Naive thymus-derived CD4-positive, alpha-beta T cell (primary cell): ENCODE measurements around the gene TBC1D2. TPM values are rescaled to one million over a fixed set of nuclear protein-coding genes. Genes with fewer than 3 reads are reported as not detected.

Experiments
- ATAC-seq: fragments of 150-1000 bp; cut with Tn5 transposase; 2 replicates; pipeline ENCODE4 v1.10.0; 2021; ENCODE audit warnings: mild to moderate bottlenecking, moderate library complexity
- CTCF ChIA-PET: fragments of 350-600 bp; sonication (Branson Sonifier 250); formaldehyde crosslinking; loops from one replicate; lab custom pipeline; 2021; ENCODE audit warnings: antibody characterized with exemption; lab: Charles Lee
- POLR2A ChIA-PET: fragments of 350-600 bp; sonication (Branson Sonifier 250); formaldehyde crosslinking; loops from one replicate; lab custom pipeline; 2021; ENCODE audit warnings: antibody characterized with exemption, inconsistent platforms; lab: Charles Lee
- DNase-seq, 9 donors: peaks; one replicate each; pipeline versions ENCODE4 v3.0.0 to v3.0.0-alpha.2; 2020 to 2022; ENCODE audit warnings: mixed read lengths in 1 of 9
- H3K27ac ChIP-seq: one replicate; pipeline ENCODE4 v1.7.0; 2013; ENCODE audit warnings: mild to moderate bottlenecking, low read depth, low read length, moderate library complexity
- H3K27me3 ChIP-seq, 2 donors: one replicate each; pipeline ENCODE4 v1.7.0; 2013; ENCODE audit warnings: low read length in 2 of 2, mild to moderate bottlenecking in 2 of 2, moderate library complexity in 2 of 2; ENCODE audit not compliant: control insufficient read depth in 2 of 2, insufficient read depth in 2 of 2
- H3K36me3 ChIP-seq, 3 experiments: 1 replicate in 2 of 3; 2 replicates in 1 of 3; pipeline ENCODE4 v1.7.0; 2013; ENCODE audit warnings: low read length in 3 of 3, mild to moderate bottlenecking in 3 of 3, moderate library complexity in 1 of 3; ENCODE audit not compliant: insufficient read depth in 3 of 3, control insufficient read depth in 2 of 3
- H3K4me1 ChIP-seq, 2 donors: one replicate each; pipeline ENCODE4 v1.7.0; 2013; ENCODE audit warnings: low read length in 2 of 2, mild to moderate bottlenecking in 2 of 2, moderate library complexity in 1 of 2; ENCODE audit not compliant: control insufficient read depth in 2 of 2, insufficient read depth in 2 of 2
- H3K4me3 ChIP-seq: 2 replicates; pipeline ENCODE4 v1.7.0; 2013; ENCODE audit warnings: mild to moderate bottlenecking, low read length
- H3K9me3 ChIP-seq, 3 experiments: 1 replicate in 2 of 3; 2 replicates in 1 of 3; pipeline ENCODE4 v1.7.0; 2013; ENCODE audit warnings: low read length in 3 of 3; ENCODE audit not compliant: control insufficient read depth in 2 of 3
- H3K27ac Mint-ChIP-seq, 9 donors: one replicate each; pipeline ENCODE4 v1.8.0; 2020 to 2022; ENCODE audit warnings: mixed read lengths in 9 of 9, mild to moderate bottlenecking in 8 of 9, moderate library complexity in 5 of 9, inconsistent platforms in 2 of 9
- H3K27me3 Mint-ChIP-seq, 5 donors: one replicate each; pipeline ENCODE4 v1.8.0; 2021 to 2022; ENCODE audit warnings: mixed read lengths in 5 of 5, mild to moderate bottlenecking in 1 of 5
- H3K36me3 Mint-ChIP-seq, 5 donors: one replicate each; pipeline ENCODE4 v1.8.0; 2020 to 2022; ENCODE audit warnings: mixed read lengths in 5 of 5, mild to moderate bottlenecking in 3 of 5, inconsistent platforms in 1 of 5
- H3K4me1 Mint-ChIP-seq, 7 donors: one replicate each; pipeline ENCODE4 v1.8.0; 2020 to 2022; ENCODE audit warnings: mixed read lengths in 7 of 7, mild to moderate bottlenecking in 3 of 7, inconsistent platforms in 1 of 7
- H3K4me3 Mint-ChIP-seq, 10 donors: one replicate each; pipeline ENCODE4 v1.8.0; 2020 to 2022; ENCODE audit warnings: mild to moderate bottlenecking in 10 of 10, mixed read lengths in 10 of 10, moderate library complexity in 6 of 10, inconsistent platforms in 2 of 10
- H3K9me3 Mint-ChIP-seq, 11 donors: one replicate each; pipeline ENCODE4 v1.8.0; 2020 to 2022; ENCODE audit warnings: mixed read lengths in 11 of 11, mild to moderate bottlenecking in 4 of 11, inconsistent platforms in 1 of 11, moderate library complexity in 1 of 11
- intact Hi-C, 2 donors: fragments of 100-400 bp; cut with micrococcal nuclease; formaldehyde crosslinking; loops; one replicate each; pipeline ENCODE4 v1.15.1; 2023
- polyA plus RNA-seq, 2 donors: library from polyadenylated mRNA; unstranded; fragments of 300-500 nt; fragmentation: Illumina TruSeq; gene quantifications; one replicate each; pipeline ENCODE4 v1.2.3, GENCODE V29; 2021
- total RNA-seq, 6 experiments: library from RNA in 5 of 6; stranded (reverse) in 5 of 6; gene quantifications; 1 replicate in 5 of 6; 2 replicates in 1 of 6; pipeline ENCODE4 v1.2.3 and lab custom pipeline; 2021 to 2026

TBC1D2 gene
- total and polyA plus RNA-seq, 7 experiments from 2014 or later = 3.3 to 16.6 (median 8.8) TPM

- Mint-ChIP-seq H3K36me3 (peaks cover 0 to 6% (median 0%) of the 10 kb centered on the region in 5 donors), H3K4me1 (peaks cover 4 to 53% (median 37%) of the 10 kb centered on the region in 7 donors), H3K4me3 (no peak overlapping the region), H3K27ac (no peak overlapping the region), H3K27me3 (peaks cover 0 to 2% (median 0%) of the 10 kb centered on the region in 5 donors), H3K9me3 (peaks cover 0 to 2% (median 0%) of the 10 kb centered on the region in 11 donors)
- intact Hi-C loops = no loop called here
- Histone ChIP-seq H3K27me3 (no peaks in the 10 kb centered on the region), H3K36me3 (peaks cover 0 to 2% (median 0%) of the 10 kb centered on the region in 3 experiments), H3K4me1 (peaks cover 0 to 10% of the 10 kb centered on the region in 2 donors), H3K4me3 (no peak overlapping the region), H3K9me3 (no peaks in the 10 kb centered on the region), H3K27ac (no peak overlapping the region)
- ChIA-PET CTCF (interaction anchor here (1.2 kb wide), 1 partner anchor 82 kb away, joined by 3 read pairs; no protein-coding TSS in a partner anchor), POLR2A (no interaction called here)
- DNase-seq (no peak), ATAC-seq (no peak)
Measured at GRCh38 chr9:98162613-98163012, 92.8 kb downstream of the TBC1D2 start.

GRCh38 chr9:98161851-98162250 lies 93.6 kb downstream of the TBC1D2 start:
- Histone ChIP-seq H3K4me1 (peaks cover 0 to 10% of the 10 kb centered on the region in 2 donors), H3K27ac (no peak overlapping the region), H3K9me3 (no peaks in the 10 kb centered on the region), H3K27me3 (no peaks in the 10 kb centered on the region), H3K36me3 (peaks cover 0 to 10% (median under 1%) of the 10 kb centered on the region in 3 experiments), H3K4me3 (no peak overlapping the region)
- intact Hi-C loops = no loop called here
- Mint-ChIP-seq H3K4me3 (no peak overlapping the region), H3K4me1 (peaks cover 4 to 46% (median 35%) of the 10 kb centered on the region in 7 donors), H3K27ac (no peak overlapping the region), H3K9me3 (peaks cover 0 to 2% (median 0%) of the 10 kb centered on the region in 11 donors), H3K36me3 (peaks cover 0 to 9% (median 0%) of the 10 kb centered on the region in 5 donors), H3K27me3 (no peaks in the 10 kb centered on the region)
- ChIA-PET CTCF (interaction anchor here (0.6 to 1.2 kb wide), 3 partner anchors 17 to 81 kb away, joined by 3 to 5 read pairs (median 4); no protein-coding TSS in a partner anchor), POLR2A (no interaction called here)
- ATAC-seq (no peak), DNase-seq (no peak)

- CTCF ChIA-PET = interaction anchor here (1.3 kb wide), 1 partner anchor 45 kb away, joined by 4 read pairs; no protein-coding TSS in a partner anchor
- no peaks in the 10 kb centered on the region for H3K27me3 Mint-ChIP-seq
- H3K4me1 ChIP-seq = peaks cover 0 to 10% of the 10 kb centered on the region in 2 donors
- H3K9me3 Mint-ChIP-seq = peaks cover 0 to 2% (median 0%) of the 10 kb centered on the region in 11 donors
- H3K4me3 ChIP-seq = no peak overlapping the region
- DNase-seq = no peak
- peaks cover 4 to 34% (median 29%) of the 10 kb centered on the region in 7 donors for H3K4me1 Mint-ChIP-seq
- POLR2A ChIA-PET = interaction anchor here (0.9 to 1.5 kb wide), 2 partner anchors 33 to 96 kb away, joined by 3 read pairs; partner anchors contain the start of genes CORO2A and TBC1D2
- H3K27me3 ChIP-seq = no peaks in the 10 kb centered on the region
- peak overlapping the region in 4 of 9 donors; percentile 4 to 52 (median 29) for H3K27ac Mint-ChIP-seq
- peaks cover 0 to 13% (median 8%) of the 10 kb centered on the region in 5 donors for H3K36me3 Mint-ChIP-seq
- H3K36me3 ChIP-seq = peaks cover 0 to 19% (median 5%) of the 10 kb centered on the region in 3 experiments
- H3K4me3 Mint-ChIP-seq = no peak overlapping the region
- intact Hi-C loops = no loop called here
- no peaks in the 10 kb centered on the region for H3K9me3 ChIP-seq
- H3K27ac ChIP-seq = no peak overlapping the region
- peak; percentile 12 for ATAC-seq
Measured at GRCh38 chr9:98159790-98160189, 95.7 kb downstream of the TBC1D2 start.

DNA sequence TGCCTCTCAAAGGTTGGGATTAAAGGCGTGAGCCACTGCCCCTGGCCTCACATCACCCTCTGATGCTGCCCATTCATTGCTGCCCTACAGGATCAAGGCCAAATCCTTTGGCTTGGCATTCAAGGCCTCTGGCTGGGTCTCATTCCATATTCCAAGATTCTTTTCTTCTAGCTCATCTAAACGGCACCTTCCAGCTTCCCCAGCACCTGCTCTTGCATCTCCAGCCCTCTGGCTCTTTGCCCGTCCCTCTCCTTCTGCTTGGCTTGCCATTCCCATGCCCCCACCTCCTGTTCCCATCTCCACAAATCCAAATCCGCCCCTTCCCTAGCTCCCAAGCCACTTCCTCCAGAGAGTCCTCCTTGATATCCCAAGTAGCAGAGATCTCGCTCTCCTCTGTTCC lies 96.1 kb downstream of the TBC1D2 start:
- H3K4me3 Mint-ChIP-seq = no peak overlapping the region
- Histone ChIP-seq H3K36me3 (peaks cover 0 to 19% (median 5%) of the 10 kb centered on the region in 3 experiments), H3K27ac (no peak overlapping the region), H3K4me3 (no peak overlapping the region), H3K27me3 (no peaks in the 10 kb centered on the region), H3K4me1 (peaks cover 0 to 9% of the 10 kb centered on the region in 2 donors), H3K9me3 (no peaks in the 10 kb centered on the region)
- DNase-seq = no peak
- H3K4me1 Mint-ChIP-seq = peaks cover 4 to 34% (median 26%) of the 10 kb centered on the region in 7 donors
- H3K36me3 Mint-ChIP-seq = peaks cover 0 to 13% (median 8%) of the 10 kb centered on the region in 5 donors
- no peak for ATAC-seq
- H3K27me3 Mint-ChIP-seq = no peaks in the 10 kb centered on the region
- CTCF ChIA-PET = interaction anchor here (1.3 kb wide), 1 partner anchor 46 kb away, joined by 4 read pairs; no protein-coding TSS in a partner anchor
- intact Hi-C loops = no loop called here
- H3K27ac Mint-ChIP-seq = peak overlapping the region in 4 of 9 donors; percentile 4 to 52 (median 29)
- POLR2A ChIA-PET = interaction anchor here (0.6 to 1.5 kb wide), 3 partner anchors 33 to 96 kb away, joined by 3 read pairs; partner anchors contain the start of genes CORO2A and TBC1D2
- peaks cover 0 to 2% (median 0%) of the 10 kb centered on the region in 11 donors for H3K9me3 Mint-ChIP-seq

DNA sequence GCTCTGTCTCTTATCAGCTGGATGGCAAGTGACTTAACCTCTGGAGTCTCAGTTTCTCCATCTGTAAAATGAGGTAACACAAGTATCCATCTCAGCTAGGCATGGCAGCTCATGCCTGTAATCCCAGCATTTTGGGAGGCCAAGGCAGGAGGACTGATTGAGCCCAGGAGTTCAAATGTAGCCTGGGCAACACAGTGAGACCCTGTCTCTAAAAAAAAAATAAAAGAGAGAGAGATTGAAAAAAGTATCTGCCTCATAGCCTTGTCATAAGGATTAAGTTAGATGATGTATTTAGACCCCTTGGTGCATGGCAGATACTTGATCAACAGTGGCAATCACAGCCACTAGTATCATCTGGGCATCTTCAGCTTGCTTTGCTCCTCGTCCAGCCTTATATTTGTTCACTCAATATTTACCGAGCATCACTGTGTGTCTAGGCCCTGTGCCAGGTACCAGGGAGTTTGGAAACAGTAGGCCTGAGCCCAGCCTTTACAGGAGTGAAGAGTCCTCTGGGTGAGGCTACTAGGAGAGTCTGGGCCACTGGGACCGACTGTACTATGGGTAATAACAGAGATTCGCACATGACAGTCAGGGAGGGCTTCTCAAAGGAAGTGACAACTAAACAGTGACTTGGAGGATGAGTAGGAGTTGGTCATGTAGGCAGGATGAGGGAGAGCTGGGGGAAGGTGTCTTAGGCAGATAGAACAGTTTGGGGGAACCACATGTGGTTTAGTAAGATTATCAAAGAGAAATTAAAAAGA lies 97.2 kb downstream of the TBC1D2 start:
- ATAC-seq = no peak
- DNase-seq = no peak
- Histone ChIP-seq H3K36me3 (peaks cover 0 to 19% (median 5%) of the 10 kb centered on the region in 3 experiments), H3K27ac (no peak overlapping the region), H3K27me3 (no peaks in the 10 kb centered on the region), H3K4me1 (no peaks in the 10 kb centered on the region), H3K9me3 (no peaks in the 10 kb centered on the region), H3K4me3 (no peak overlapping the region)
- peak overlapping the region in 4 of 9 donors; percentile 19 to 64 (median 25) for H3K27ac Mint-ChIP-seq
- H3K4me3 Mint-ChIP-seq = no peak overlapping the region
- ChIA-PET POLR2A (interaction anchor here (0.6 to 1.6 kb wide), 2 partner anchors 98 to 99 kb away, joined by 4 read pairs; partner anchors contain the start of gene TBC1D2), CTCF (interaction anchor here (0.7 kb wide), 1 partner anchor 37 kb away, joined by 3 read pairs; no protein-coding TSS in a partner anchor)
- H3K36me3 Mint-ChIP-seq = peaks cover 0 to 21% (median 8%) of the 10 kb centered on the region in 5 donors
- H3K27me3 Mint-ChIP-seq = no peaks in the 10 kb centered on the region
- H3K4me1 Mint-ChIP-seq = peaks cover 4 to 24% (median 20%) of the 10 kb centered on the region in 7 donors
- peaks cover 0 to 2% (median 0%) of the 10 kb centered on the region in 11 donors for H3K9me3 Mint-ChIP-seq
- intact Hi-C loops = no loop called here

GRCh38 chr9:98157372-98157771 lies 98.1 kb downstream of the TBC1D2 start:
- H3K27ac ChIP-seq = no peak overlapping the region
- POLR2A ChIA-PET = interaction anchor here (1.6 kb wide), 1 partner anchor 98 kb away, joined by 4 read pairs; the partner anchor contains the start of gene TBC1D2
- CTCF ChIA-PET = no interaction called here
- intact Hi-C loops = no loop called here
- Mint-ChIP-seq H3K27ac (no peak overlapping the region), H3K4me3 (no peak overlapping the region), H3K27me3 (no peaks in the 10 kb centered on the region), H3K4me1 (peaks cover 4 to 22% (median 18%) of the 10 kb centered on the region in 7 donors), H3K9me3 (peaks cover 0 to 2% (median 0%) of the 10 kb centered on the region in 11 donors), H3K36me3 (peaks cover 0 to 26% (median 8%) of the 10 kb centered on the region in 5 donors)
- ATAC-seq (no peak), DNase-seq (no peak)
- H3K27me3 ChIP-seq = no peaks in the 10 kb centered on the region
- no peaks in the 10 kb centered on the region for H3K4me1 ChIP-seq
- H3K4me3 ChIP-seq = no peak overlapping the region
- H3K9me3 ChIP-seq = no peaks in the 10 kb centered on the region
- peaks cover 0 to 19% (median 5%) of the 10 kb centered on the region in 3 experiments for H3K36me3 ChIP-seq
